Neural progenitor cell (in vitro differentiated cells): Measurements from ENCODE around the gene WDR45B. TPM values are rescaled to one million over a fixed set of nuclear protein-coding genes. Genes with fewer than 3 reads are reported as not detected.

ENCODE experiments used
- DNase-seq: peaks from one replicate; pipeline ENCODE4 v3.0.0-alpha.2; 2016; ENCODE audit warnings: low spot score
- H2AFZ ChIP-seq: fragments of 200-600 bp; sonication (generic); replicated peaks from 2 replicates; pipeline ENCODE4 v1.6.1; 2016; ENCODE audit warnings: antibody characterized with exemption
- H3F3A ChIP-seq: fragments of 200-600 bp; sonication (generic); 2 replicates; pipeline ENCODE4 v1.6.1; 2016; ENCODE audit warnings: antibody characterized with exemption, low read depth
- H3K27ac ChIP-seq: fragments of 200-600 bp; sonication (generic); 2 replicates; pipeline ENCODE4 v1.5.1; 2016; ENCODE audit warnings: mild to moderate bottlenecking
- H3K27me3 ChIP-seq: fragments of 200-600 bp; sonication (generic); 2 replicates; pipeline ENCODE4 v1.6.1; 2016; ENCODE audit warnings: mild to moderate bottlenecking, moderate library complexity
- H3K36me3 ChIP-seq: fragments of 200-600 bp; sonication (generic); 2 replicates; pipeline ENCODE4 v1.5.1; 2016
- H3K4me1 ChIP-seq: fragments of 200-600 bp; sonication (generic); 2 replicates; pipeline ENCODE4 v1.6.1; 2016; ENCODE audit warnings: mixed run types
- H3K4me2 ChIP-seq: fragments of 200-600 bp; sonication (generic); 2 replicates; pipeline ENCODE4 v1.6.1; 2016
- H3K4me3 ChIP-seq: fragments of 200-600 bp; sonication (generic); 2 replicates; pipeline ENCODE4 v1.5.1; 2016
- H3K79me2 ChIP-seq: fragments of 200-600 bp; sonication (generic); 2 replicates; pipeline ENCODE4 v1.6.1; 2016; ENCODE audit warnings: low read depth
- H3K9ac ChIP-seq: fragments of 200-600 bp; sonication (generic); 2 replicates; pipeline ENCODE4 v1.6.1; 2016
- H3K9me3 ChIP-seq: fragments of 200-600 bp; sonication (generic); 2 replicates; pipeline ENCODE4 v1.5.1; 2016; ENCODE audit warnings: low read depth
- H4K20me1 ChIP-seq: fragments of 200-600 bp; sonication (generic); 2 replicates; pipeline ENCODE4 v1.6.1; 2016; ENCODE audit warnings: low read depth
- H3K27ac Mint-ChIP-seq: 3 replicates; pipeline ENCODE4 v1.8.0; 2021; ENCODE audit warnings: mixed read lengths
- H3K27me3 Mint-ChIP-seq: 2 replicates; pipeline ENCODE4 v1.8.0; 2022; ENCODE audit warnings: low read depth, mild to moderate bottlenecking, inconsistent platforms, moderate library complexity, mixed read lengths; ENCODE audit not compliant: insufficient read depth
- H3K36me3 Mint-ChIP-seq: 3 replicates; pipeline ENCODE4 v1.8.0; 2021; ENCODE audit warnings: mixed read lengths
- H3K4me1 Mint-ChIP-seq: 3 replicates; pipeline ENCODE4 v1.8.0; 2021; ENCODE audit warnings: mixed read lengths
- H3K4me3 Mint-ChIP-seq: 3 replicates; pipeline ENCODE4 v1.8.0; 2021; ENCODE audit warnings: mild to moderate bottlenecking, moderate library complexity, mixed read lengths
- H3K9me3 Mint-ChIP-seq: 3 replicates; pipeline ENCODE4 v1.8.0; 2020; ENCODE audit warnings: mixed read lengths
- CTCF ChIP-seq: fragments of 200-600 bp; sonication (generic); IDR thresholded peaks from 2 replicates; pipeline ENCODE4 v1.5.1; 2017; ENCODE audit warnings: antibody characterized with exemption, mild to moderate bottlenecking
- EZH2 ChIP-seq: fragments of 200-600 bp; sonication (generic); IDR thresholded peaks from 2 replicates; pipeline ENCODE4 v1.6.1; 2017; ENCODE audit warnings: antibody characterized with exemption, mild to moderate bottlenecking, moderate library complexity
- EZH2phosphoT487 ChIP-seq: fragments of 200-600 bp; sonication (generic); IDR thresholded peaks from 2 replicates; pipeline ENCODE4 v1.6.1; 2017; ENCODE audit warnings: antibody characterized with exemption
- total RNA-seq: library from RNA; depleted of rRNA; stranded (reverse); fragments of >200 nt; gene quantifications from 2 replicates; pipeline ENCODE4 v1.2.3, GENCODE V29; 2015; ENCODE audit warnings: low replicate concordance

Gene WDR45B
- total RNA-seq, 1 donor from 2014 or later, result 110 TPM

- Mint-ChIP-seq H3K4me3 (no peak overlapping the region), H3K36me3 (peaks cover 4% of the 10 kb centered on the region), H3K9me3 (peaks cover 7% of the 10 kb centered on the region), H3K4me1 (peaks cover 18% of the 10 kb centered on the region), H3K27ac (no peak overlapping the region), H3K27me3 (peaks cover 9% of the 10 kb centered on the region)
- Histone ChIP-seq H3K27ac (no peak overlapping the region), H3K4me3 (no peak overlapping the region), H3K4me1 (peaks cover 10% of the 10 kb centered on the region), H3K79me2 (no peaks in the 10 kb centered on the region), H3F3A (no peaks in the 10 kb centered on the region), H3K9ac (no peak overlapping the region), H3K27me3 (no peaks in the 10 kb centered on the region), H4K20me1 (no peaks in the 10 kb centered on the region), H2AFZ (no peak overlapping the region), H3K4me2 (no peak overlapping the region), H3K36me3 (no peaks in the 10 kb centered on the region), H3K9me3 (no peaks in the 10 kb centered on the region)
- DNase-seq, result no peak
- TF ChIP-seq EZH2phosphoT487, result no peak
- TF ChIP-seq CTCF, result no peak
- no peak for TF ChIP-seq EZH2
These were observed 40.8 kb upstream of the WDR45B start for GRCh38 chr17:82689077-82689476.

- H3K4me3 ChIP-seq, result no peak overlapping the region
- no peak overlapping the region for H3K27ac ChIP-seq
- TF ChIP-seq EZH2 (no peak), CTCF (no peak), EZH2phosphoT487 (no peak)
- no peaks in the 10 kb centered on the region for H3F3A ChIP-seq
- peaks cover 2% of the 10 kb centered on the region for H3K36me3 Mint-ChIP-seq
- no peaks in the 10 kb centered on the region for H3K27me3 ChIP-seq
- H3K27ac Mint-ChIP-seq, result no peak overlapping the region
- H3K4me2 ChIP-seq, result no peak overlapping the region
- no peaks in the 10 kb centered on the region for H3K79me2 ChIP-seq
- no peaks in the 10 kb centered on the region for H3K36me3 ChIP-seq
- H2AFZ ChIP-seq, result no peak overlapping the region
- H3K9me3 ChIP-seq, result no peaks in the 10 kb centered on the region
- no peak overlapping the region for H3K4me3 Mint-ChIP-seq
- peaks cover 18% of the 10 kb centered on the region for H3K4me1 Mint-ChIP-seq
- no peak for DNase-seq
- no peaks in the 10 kb centered on the region for H4K20me1 ChIP-seq
- H3K4me1 ChIP-seq, result peaks cover 10% of the 10 kb centered on the region
- H3K9me3 Mint-ChIP-seq, result no peaks in the 10 kb centered on the region
- H3K9ac ChIP-seq, result no peak overlapping the region
- H3K27me3 Mint-ChIP-seq, result peaks cover 7% of the 10 kb centered on the region
These were observed 39.6 kb upstream of the WDR45B start for GRCh38 chr17:82687871-82688270.

- Histone ChIP-seq H3K4me2 (no peak overlapping the region), H3K27me3 (no peaks in the 10 kb centered on the region), H3K4me3 (no peak overlapping the region), H3K9ac (no peak overlapping the region), H3K27ac (no peak overlapping the region), H3K9me3 (no peaks in the 10 kb centered on the region), H3K36me3 (no peaks in the 10 kb centered on the region), H2AFZ (no peak overlapping the region), H3F3A (no peaks in the 10 kb centered on the region), H4K20me1 (no peaks in the 10 kb centered on the region), H3K4me1 (peaks cover 10% of the 10 kb centered on the region), H3K79me2 (no peaks in the 10 kb centered on the region)
- Mint-ChIP-seq H3K9me3 (no peaks in the 10 kb centered on the region), H3K36me3 (peaks cover 2% of the 10 kb centered on the region), H3K27ac (no peak overlapping the region), H3K4me3 (no peak overlapping the region), H3K4me1 (peaks cover 16% of the 10 kb centered on the region), H3K27me3 (peaks cover 7% of the 10 kb centered on the region)
- no peak for TF ChIP-seq EZH2phosphoT487
- TF ChIP-seq CTCF, result no peak
- TF ChIP-seq EZH2, result no peak
- no peak for DNase-seq
These were observed 39.2 kb upstream of the WDR45B start for GRCh38 chr17:82687375-82687861.
